Measurements from ENCODE around the gene NDUFS5. TPM values are rescaled to one million over a fixed set of nuclear protein-coding genes. Genes with fewer than 3 reads are reported as not detected.
"Not testable (repeated sequence)": the region's sequence is repeated elsewhere in the genome, so short reads cannot be mapped to it uniquely, and the experiment has no call there.

NDUFS5 gene
- polyA plus RNA-seq, 2 of the 4 experiments (the other 2 are of a cell fraction) = 540 to 711 TPM

DNA sequence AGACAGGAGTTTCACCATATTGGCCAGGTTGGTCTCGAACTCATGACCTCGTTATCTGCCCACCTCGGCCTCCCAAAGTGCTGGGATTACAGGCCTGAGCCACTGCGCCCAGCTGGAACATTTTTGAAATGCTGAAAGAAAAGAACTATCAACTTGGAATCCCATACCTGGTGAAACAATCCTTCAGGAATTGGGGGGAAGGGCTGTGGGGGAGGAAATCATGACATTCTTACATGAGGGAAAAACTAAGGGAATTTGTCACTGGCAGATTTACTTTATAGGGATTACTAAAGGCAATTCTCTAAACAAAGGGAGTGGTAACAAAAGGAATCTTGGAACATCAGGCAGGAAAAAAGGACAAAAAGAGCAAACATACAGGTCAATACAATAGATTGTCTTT lies 25.8 kb downstream of the NDUFS5 start:
- POLR2A ChIA-PET = no interaction called here
- no peak overlapping the region for H3K4me3 ChIP-seq
- H3K4me1 ChIP-seq = peaks cover 5% of the 10 kb centered on the region; the same call in 1 of the 3 replicates
- ATAC-seq (no peak), FAIRE-seq (no peak), DNase-seq (ENCODE audit: low read depth in 1 of 2, low spot score in 1 of 2) (no peak)
- WGBS (ENCODE audit: missing lambda C conversion rate) = 87% methylated on average over 4 of the region's 4 CpGs
- TF ChIP-seq POLR2AphosphoS2 (conservative IDR thresholded peaks at IDR 0.05; ENCODE audit: low read length) (no peak), ZNF302 (CRISPR knock-in tag; IDR thresholded peaks at IDR 0.05) (no peak), RCOR1 (IDR thresholded peaks at IDR 0.05; ENCODE audit: low read depth, low read length) (no peak), HOXA7 (CRISPR knock-in tag; IDR thresholded peaks at IDR 0.05) (no peak), HOXB13 (CRISPR knock-in tag; IDR thresholded peaks at IDR 0.05; ENCODE audit: low read depth) (no peak), E2F6 (IDR thresholded peaks at IDR 0.05; ENCODE audit: borderline replicate concordance, low read depth) (no peak), KDM1A (IDR thresholded peaks at IDR 0.05; ENCODE audit: low read depth) (no peak), TFCP2L1 (CRISPR knock-in tag; IDR thresholded peaks at IDR 0.05) (no peak), FOXS1 (CRISPR knock-in tag; IDR thresholded peaks at IDR 0.05) (no peak), ZFP36 (IDR thresholded peaks at IDR 0.05; ENCODE audit: borderline replicate concordance, partially characterized antibody) (no peak), RARB (CRISPR knock-in tag; IDR thresholded peaks at IDR 0.05) (no peak), KDM5A (IDR thresholded peaks at IDR 0.05) (no peak), CBX2 (IDR thresholded peaks at IDR 0.05; ENCODE audit: borderline replicate concordance, low read depth) (no peak), FOSL2 (IDR thresholded peaks at IDR 0.05) (no peak), FOSL2 (CRISPR knock-in tag; IDR thresholded peaks at IDR 0.05) (no peak), HOXB5 (CRISPR knock-in tag; IDR thresholded peaks at IDR 0.05) (no peak), JUN (IDR thresholded peaks at IDR 0.05) (no peak)
- CTCF ChIA-PET = interaction anchor here (0.7 kb wide), 1 partner anchor 51 kb away, joined by 4 read pairs; no protein-coding TSS in a partner anchor
- H3K4me2 ChIP-seq = no peak overlapping the region
- H3K9me3 ChIP-seq = no peaks in the 10 kb centered on the region
- H3K27ac ChIP-seq = no peak overlapping the region

- CTCF ChIA-PET; POLR2A ChIA-PET; H3K27ac ChIP-seq; H3K4me1 ChIP-seq; ATAC-seq; FAIRE-seq; H3K4me2 ChIP-seq; DNase-seq (ENCODE audit: low read depth in 1 of 2, low spot score in 1 of 2); H3K4me3 ChIP-seq; H3K9me3 ChIP-seq: not testable (repeated sequence)
- WGBS (ENCODE audit: missing lambda C conversion rate) = 87% methylated on average over 8 of the region's 8 CpGs
These were observed 29.1 kb downstream of the NDUFS5 start for GRCh38 chr1:39055213-39055710.

- FAIRE-seq; H3K9me3 ChIP-seq; H3K4me3 ChIP-seq; H3K27ac ChIP-seq; ATAC-seq; POLR2A ChIA-PET; CTCF ChIA-PET; DNase-seq (ENCODE audit: low read depth in 1 of 2, low spot score in 1 of 2); H3K4me2 ChIP-seq; H3K4me1 ChIP-seq: not testable (repeated sequence)
- WGBS (ENCODE audit: missing lambda C conversion rate) = 97% methylated on average over 7 of the region's 7 CpGs
These were observed 35.4 kb downstream of the NDUFS5 start for GRCh38 chr1:39061516-39061915.

DNA sequence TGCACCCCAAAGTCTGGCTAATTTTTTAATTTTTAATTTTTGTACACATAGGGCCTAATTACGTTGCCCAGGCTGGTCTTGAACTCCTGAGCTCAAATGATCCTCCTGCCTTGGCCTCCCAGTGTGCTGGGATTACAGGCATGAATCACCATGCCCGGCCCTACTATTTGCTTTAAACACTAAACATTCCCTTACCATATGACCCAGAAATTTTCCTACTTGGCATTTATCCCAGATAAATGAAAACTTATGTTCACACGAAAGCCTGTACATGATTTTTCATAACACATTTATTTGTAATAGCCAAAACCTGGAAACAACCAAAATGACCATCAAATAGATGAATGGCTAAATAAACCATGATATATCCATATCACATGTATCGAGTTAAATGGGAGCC lies 35.8 kb downstream of the NDUFS5 start:
- Histone ChIP-seq H3K27ac (no peak overlapping the region), H3K9me3 (no peaks in the 10 kb centered on the region), H3K4me2 (no peak overlapping the region), H3K4me3 (no peak overlapping the region), H3K4me1 (no peaks in the 10 kb centered on the region)
- no peak for TF ChIP-seq CBX2 (IDR thresholded peaks at IDR 0.05; ENCODE audit: borderline replicate concordance, low read depth)
- TF ChIP-seq FOSL2 (IDR thresholded peaks at IDR 0.05) = no peak
- TF ChIP-seq FOSL2 (CRISPR knock-in tag; IDR thresholded peaks at IDR 0.05) = 0 out of 2 replicates have a peak, but pooled peaks have one; percentile 22
- FAIRE-seq = no peak
- ChIA-PET POLR2A (no interaction called here), CTCF (no interaction called here)
- 55% methylated on average over 4 of the region's 4 CpGs for WGBS (ENCODE audit: missing lambda C conversion rate)
- peak in 1 of 2 experiments; percentile 38 for DNase-seq (ENCODE audit: low read depth in 1 of 2, low spot score in 1 of 2)
- no peak for ATAC-seq

DNA sequence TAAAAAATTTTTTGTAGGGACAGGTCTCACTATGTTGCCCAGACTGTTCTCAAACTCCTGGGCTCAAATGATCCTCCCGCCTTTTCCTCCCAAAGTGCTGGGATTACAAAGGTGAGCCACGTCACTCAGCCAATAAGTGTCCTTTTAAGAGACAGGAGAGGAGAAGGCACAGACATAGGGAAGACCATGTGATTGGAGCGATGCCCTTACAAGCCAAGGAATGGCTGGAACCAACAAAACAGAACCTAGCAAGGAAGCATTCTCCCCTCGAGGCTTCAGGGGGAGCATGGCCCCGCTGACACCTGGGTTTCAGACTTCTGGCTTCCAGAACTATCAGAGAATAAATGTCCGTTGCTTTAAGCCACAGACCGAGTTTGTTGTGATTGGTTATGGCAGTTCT lies 37.0 kb downstream of the NDUFS5 start:
- ATAC-seq (no peak), FAIRE-seq (no peak)
- POLR2A ChIA-PET = no interaction called here

More for the DNA sequence above, 37.0 kb downstream of the NDUFS5 start:
- CTCF ChIA-PET = no interaction called here
- no peaks in the 10 kb centered on the region for H3K9me3 ChIP-seq
- WGBS (ENCODE audit: missing lambda C conversion rate) = 54% methylated on average over 7 of the region's 7 CpGs
- DNase-seq (ENCODE audit: low read depth in 1 of 2, low spot score in 1 of 2) = no peak
- H3K4me3 ChIP-seq = no peak overlapping the region
- H3K4me2 ChIP-seq = no peak overlapping the region
- H3K4me1 ChIP-seq = no peaks in the 10 kb centered on the region
- TF ChIP-seq JUNB (IDR thresholded peaks at IDR 0.05) (no peak), CEBPB (IDR thresholded peaks at IDR 0.05) (no peak), RARB (CRISPR knock-in tag; IDR thresholded peaks at IDR 0.05) (no peak), BHLHE40 (IDR thresholded peaks at IDR 0.05; ENCODE audit: low read depth, low read length) (no peak), GATA3 (IDR thresholded peaks at IDR 0.05; ENCODE audit: borderline replicate concordance) (no peak), TFCP2L1 (CRISPR knock-in tag; IDR thresholded peaks at IDR 0.05) (no peak), ZFP36 (IDR thresholded peaks at IDR 0.05; ENCODE audit: borderline replicate concordance, partially characterized antibody) (no peak), RCOR1 (IDR thresholded peaks at IDR 0.05; ENCODE audit: low read depth, low read length) (no peak)
- H3K27ac ChIP-seq = no peak overlapping the region
